ENCODE results near the gene PRDM4.

PRDM4 gene

DNA sequence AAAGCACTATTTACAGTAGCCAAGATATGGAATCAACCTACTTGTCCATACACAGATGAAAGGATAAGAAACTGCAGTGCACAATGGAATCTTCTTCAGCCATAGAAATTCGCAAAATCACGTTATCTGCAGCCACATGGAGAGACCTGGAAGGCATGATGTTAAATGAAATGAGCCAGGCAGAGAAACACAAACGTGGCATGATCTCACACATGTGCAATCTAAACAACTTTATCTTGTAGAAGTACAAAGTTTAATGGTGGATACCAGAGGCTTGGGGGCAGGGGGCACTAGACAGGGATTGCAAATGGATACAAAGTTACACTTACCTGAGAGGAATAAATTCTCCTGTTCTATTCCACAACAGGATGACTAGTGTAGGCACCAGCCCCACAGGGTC lies 37.6 kb upstream of the PRDM4 start:
- no peak for TF ChIP-seq CTCF (IDR thresholded peaks at IDR 0.05; ENCODE audit: borderline replicate concordance, control extremely low read depth, extremely low read depth, insufficient read depth, missing control alignments)
- in situ Hi-C loops (cut with MboI; ENCODE audit: low sequenced_read_pairs, unreplicated experiment), result no loop called here
- DNase-seq (ENCODE audit: low spot score), result no peak

DNA sequence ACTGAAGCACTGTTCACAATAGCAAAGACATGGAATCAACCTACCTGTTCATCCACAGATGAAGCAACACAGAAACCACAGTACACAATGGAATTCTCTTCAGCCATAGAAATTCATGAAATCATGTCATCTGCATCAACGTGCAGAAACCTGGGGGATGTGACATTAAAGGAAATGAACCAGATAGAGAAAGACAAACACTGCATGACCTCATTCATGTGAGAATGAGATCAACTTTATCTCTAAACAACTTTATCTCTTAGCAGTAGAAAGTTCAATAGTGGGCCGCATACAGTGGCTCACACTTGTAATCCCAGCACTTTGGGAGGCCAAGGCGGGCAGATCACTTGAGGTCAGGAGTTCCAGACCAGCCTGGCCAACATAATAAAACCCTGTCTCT lies 33.5 kb upstream of the PRDM4 start:
- in situ Hi-C loops (cut with MboI; ENCODE audit: low sequenced_read_pairs, unreplicated experiment), result no loop called here
- TF ChIP-seq CTCF (IDR thresholded peaks at IDR 0.05; ENCODE audit: borderline replicate concordance, control extremely low read depth, extremely low read depth, insufficient read depth, missing control alignments), result no peak
- DNase-seq (ENCODE audit: low spot score), result no peak

DNA sequence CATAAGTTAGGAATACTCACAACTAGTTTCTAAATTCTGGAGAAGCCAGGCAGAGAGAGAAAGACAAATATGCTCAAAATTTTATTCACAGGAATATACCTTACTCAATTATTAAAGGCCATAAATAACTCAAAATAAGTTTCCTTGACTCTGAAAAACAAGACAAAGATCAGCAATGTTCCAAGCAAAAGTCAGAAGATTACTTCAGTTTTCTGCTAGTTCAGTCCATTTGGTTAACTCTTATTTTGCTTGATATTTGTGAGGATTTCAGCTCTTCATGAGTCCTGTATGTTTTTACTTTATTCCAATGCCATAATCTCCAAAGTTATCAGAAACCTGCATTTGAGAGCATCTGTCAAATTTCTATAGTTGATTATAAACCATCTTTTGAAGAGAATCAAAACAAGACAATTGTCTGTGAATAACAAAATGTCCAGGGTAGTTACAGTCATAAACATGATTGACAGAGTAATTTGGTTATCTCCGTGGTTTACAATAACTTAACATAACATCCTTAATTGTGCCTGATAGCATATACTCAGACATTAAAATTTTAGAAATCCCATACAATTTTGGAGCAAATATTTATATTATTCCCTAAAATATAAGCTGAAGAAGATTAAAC lies 30.6 kb upstream of the PRDM4 start:
- in situ Hi-C loops (cut with MboI; ENCODE audit: low sequenced_read_pairs, unreplicated experiment), result no loop called here
- DNase-seq (ENCODE audit: low spot score), result no peak
- TF ChIP-seq CTCF (IDR thresholded peaks at IDR 0.05; ENCODE audit: borderline replicate concordance, control extremely low read depth, extremely low read depth, insufficient read depth, missing control alignments), result no peak

DNA sequence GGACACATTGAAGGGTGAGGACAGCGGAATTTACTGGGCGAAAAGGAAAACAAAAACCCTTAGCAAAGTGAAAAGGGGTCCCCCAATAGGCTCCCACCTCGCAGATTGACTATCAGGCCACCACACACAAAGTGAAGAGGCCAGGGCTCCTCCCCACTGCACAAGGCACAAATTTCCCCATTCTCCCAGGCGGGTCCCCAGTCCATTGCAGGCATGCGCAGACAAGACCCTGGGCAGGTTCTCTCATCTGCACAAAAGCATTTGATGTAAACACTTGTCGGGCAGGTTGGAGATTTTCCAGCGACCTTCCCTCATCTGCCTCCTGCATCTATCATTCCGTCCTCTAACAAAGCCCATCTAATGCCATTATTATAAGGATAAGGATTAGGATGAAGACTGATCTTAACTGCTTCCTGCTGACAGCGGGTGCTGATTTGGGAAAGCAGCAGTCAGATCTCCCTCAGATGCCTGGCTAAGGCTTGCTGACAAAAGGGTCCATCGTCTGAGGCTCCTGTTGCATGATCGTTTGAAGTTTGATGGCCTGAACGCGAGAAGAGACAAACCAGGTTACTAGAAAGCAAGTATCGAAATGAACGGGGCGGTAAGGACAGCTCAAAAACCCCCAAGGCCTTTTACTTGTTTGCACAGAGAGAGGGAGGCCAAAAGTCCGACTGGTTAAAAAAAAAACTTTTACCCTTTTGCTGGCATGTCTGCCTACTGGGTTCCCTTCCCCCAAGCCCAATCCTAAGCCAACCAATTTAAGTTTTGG lies 27.9 kb upstream of the PRDM4 start:
- no peak for TF ChIP-seq CTCF (IDR thresholded peaks at IDR 0.05; ENCODE audit: borderline replicate concordance, control extremely low read depth, extremely low read depth, insufficient read depth, missing control alignments)
- DNase-seq (ENCODE audit: low spot score), result no peak
- in situ Hi-C loops (cut with MboI; ENCODE audit: low sequenced_read_pairs, unreplicated experiment), result no loop called here

DNA sequence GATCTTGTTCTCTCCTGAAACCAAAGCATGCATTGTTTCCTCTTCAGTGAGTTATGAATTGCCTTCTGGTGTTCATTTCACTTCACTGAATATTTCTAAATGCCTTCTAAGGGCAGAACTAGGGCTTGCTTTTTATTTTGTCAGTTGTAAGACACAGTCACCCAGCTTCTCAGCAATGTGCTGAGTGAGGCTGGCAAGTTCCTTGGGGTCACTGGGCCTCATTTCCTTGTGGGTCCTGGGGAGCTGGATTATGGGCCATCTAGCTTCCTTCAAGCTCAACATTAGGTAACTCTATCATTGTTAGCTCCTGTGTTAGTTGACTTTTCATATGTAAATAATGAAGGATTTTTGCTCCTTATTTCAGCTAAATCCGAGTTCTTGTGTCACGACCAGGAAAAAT lies 27.3 kb upstream of the PRDM4 start:
- no peak for TF ChIP-seq CTCF (IDR thresholded peaks at IDR 0.05; ENCODE audit: borderline replicate concordance, control extremely low read depth, extremely low read depth, insufficient read depth, missing control alignments)
- in situ Hi-C loops (cut with MboI; ENCODE audit: low sequenced_read_pairs, unreplicated experiment), result no loop called here
- no peak for DNase-seq (ENCODE audit: low spot score)

- no peak for DNase-seq (ENCODE audit: low spot score)
- no peak for TF ChIP-seq CTCF (IDR thresholded peaks at IDR 0.05; ENCODE audit: borderline replicate concordance, control extremely low read depth, extremely low read depth, insufficient read depth, missing control alignments)
- in situ Hi-C loops (cut with MboI; ENCODE audit: low sequenced_read_pairs, unreplicated experiment), result no loop called here
Observed at GRCh38 chr12:107783406-107784376, 22.8 kb upstream of the PRDM4 start.
